DMS153 treated with DMSO at 0.1 percent for 48 hours (cell line): ENCODE results near the gene NAV3.
"Not testable (repeated sequence)": the region's sequence is repeated elsewhere in the genome, so short reads cannot be mapped to it uniquely, and the experiment has no call there.

Experiments
- DNase-seq: peaks from one replicate; lab custom pipeline; 2025; ENCODE audit not compliant: unreplicated experiment; lab: John Stamatoyannopoulos, UW

Gene NAV3

GRCh38 chr12:78038541-78038940, 207.8 kb downstream of the NAV3 start:
- DNase-seq = no peak

GRCh38 chr12:78038986-78039385, 208.3 kb downstream of the NAV3 start:
- no peak for DNase-seq

GRCh38 chr12:78040111-78040510, 209.4 kb downstream of the NAV3 start:
- DNase-seq = no peak

GRCh38 chr12:78050790-78051189, 220.1 kb downstream of the NAV3 start:
- no peak for DNase-seq

- DNase-seq = no peak
Observed at GRCh38 chr12:78055545-78055944, 224.9 kb downstream of the NAV3 start.

GRCh38 chr12:78057075-78057474, 226.4 kb downstream of the NAV3 start:
- DNase-seq = no peak

- DNase-seq = no peak
Observed at GRCh38 chr12:78060186-78060585, 229.5 kb downstream of the NAV3 start.

GRCh38 chr12:78062786-78063185, 232.1 kb downstream of the NAV3 start:
- DNase-seq = peak; percentile 28

GRCh38 chr12:78081590-78082314, 251.1 kb downstream of the NAV3 start:
- DNase-seq = no peak

GRCh38 chr12:78085542-78086182, 255.0 kb downstream of the NAV3 start:
- DNase-seq = no peak

GRCh38 chr12:78086553-78087362, 256.1 kb downstream of the NAV3 start:
- no peak for DNase-seq

- no peak for DNase-seq
Observed at GRCh38 chr12:78087363-78087675, 256.6 kb downstream of the NAV3 start.

GRCh38 chr12:78088391-78088832, 257.7 kb downstream of the NAV3 start:
- no peak for DNase-seq

- DNase-seq = no peak
Observed at GRCh38 chr12:78090266-78090665, 259.6 kb downstream of the NAV3 start.

- no peak for DNase-seq
Observed at GRCh38 chr12:78095623-78096022, 264.9 kb downstream of the NAV3 start.

- no peak for DNase-seq
Observed at GRCh38 chr12:78096909-78097597, 266.4 kb downstream of the NAV3 start.

GRCh38 chr12:78099806-78100205, 269.1 kb downstream of the NAV3 start:
- no peak for DNase-seq

- peak; percentile 71 for DNase-seq
Observed at GRCh38 chr12:78101113-78101876, 270.6 kb downstream of the NAV3 start.

- DNase-seq = no peak
Observed at GRCh38 chr12:78101946-78102635, 271.4 kb downstream of the NAV3 start.

- not testable (repeated sequence) for DNase-seq
Observed at GRCh38 chr12:78102801-78103200, 272.1 kb downstream of the NAV3 start.
